Measurements from ENCODE around the gene PITX1.
"Not testable (repeated sequence)": the region's sequence is repeated elsewhere in the genome, so short reads cannot be mapped to it uniquely, and the experiment has no call there.

Gene PITX1

DNA sequence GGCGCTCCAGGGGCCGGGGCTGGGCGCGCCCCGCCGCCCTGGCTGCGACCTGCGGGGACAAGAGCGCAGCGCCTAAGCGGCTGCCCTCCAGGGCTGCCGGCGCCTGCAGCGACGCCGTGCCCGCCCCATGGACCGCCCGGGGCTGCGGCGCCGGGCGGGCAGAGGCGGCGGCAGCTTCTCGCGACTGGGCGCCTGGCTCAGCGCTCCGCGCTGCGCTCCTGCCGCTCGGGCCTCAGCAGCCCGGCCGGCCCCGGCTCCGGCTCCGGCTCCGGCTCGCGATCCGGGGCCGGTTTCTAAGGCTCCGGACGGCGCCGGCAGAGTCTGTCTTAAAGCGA lies at the start of gene PITX1:
Gene PITX1 (minus strand): TSS at position 328 of the 335 bp plus-strand sequence. CDS start 347 bp downstream, outside the sequence.
- TF ChIP-seq ZNF274 (IDR thresholded peaks at IDR 0.05; ENCODE audit: low read depth, low read length) = no peak
- H3K4me3 ChIP-seq (ENCODE audit: low read length) = peak within 1 kb of the TSS; percentile 58

DNA sequence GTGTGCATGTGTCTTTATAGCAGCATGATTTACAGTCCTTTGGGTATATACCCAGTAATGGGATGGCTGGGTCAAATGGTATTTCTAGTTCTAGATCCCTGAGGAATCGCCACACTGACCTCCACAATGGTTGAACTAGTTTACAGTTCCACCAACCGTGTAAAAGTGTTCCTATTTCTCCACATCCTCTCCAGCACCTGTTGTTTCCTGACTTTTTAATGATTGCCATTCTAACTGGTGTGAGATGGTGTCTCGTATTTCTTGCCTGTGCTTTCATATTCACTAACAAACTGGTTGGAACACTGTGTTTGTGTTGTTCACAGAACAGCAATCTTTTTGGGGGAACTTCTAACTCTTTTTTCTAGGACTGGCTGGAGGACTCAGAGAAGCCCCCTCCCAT lies 49.3 kb upstream of the PITX1 start:
- not testable (repeated sequence) for H3K4me3 ChIP-seq (ENCODE audit: low read length)

DNA sequence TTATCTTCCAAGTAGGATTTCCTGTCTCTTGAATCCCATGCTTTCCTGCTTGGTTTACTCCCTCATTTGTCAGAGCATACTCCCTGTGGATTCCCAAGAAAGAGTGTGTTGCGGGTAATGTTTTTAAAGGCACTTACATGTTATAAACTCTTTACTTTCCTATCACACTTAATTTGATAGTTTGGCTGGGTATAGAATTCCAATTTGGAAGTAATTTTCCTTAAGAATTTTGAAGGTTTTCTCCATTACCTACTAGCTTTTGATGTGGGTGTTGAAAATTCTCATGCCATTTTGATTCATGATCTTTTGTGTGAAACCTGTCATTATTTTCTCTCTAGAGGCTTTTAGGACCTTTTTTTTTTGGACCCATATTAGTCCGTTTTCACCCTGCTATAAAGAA lies 47.2 kb upstream of the PITX1 start:
- no peak for TF ChIP-seq ZNF274 (IDR thresholded peaks at IDR 0.05; ENCODE audit: low read depth, low read length)

DNA sequence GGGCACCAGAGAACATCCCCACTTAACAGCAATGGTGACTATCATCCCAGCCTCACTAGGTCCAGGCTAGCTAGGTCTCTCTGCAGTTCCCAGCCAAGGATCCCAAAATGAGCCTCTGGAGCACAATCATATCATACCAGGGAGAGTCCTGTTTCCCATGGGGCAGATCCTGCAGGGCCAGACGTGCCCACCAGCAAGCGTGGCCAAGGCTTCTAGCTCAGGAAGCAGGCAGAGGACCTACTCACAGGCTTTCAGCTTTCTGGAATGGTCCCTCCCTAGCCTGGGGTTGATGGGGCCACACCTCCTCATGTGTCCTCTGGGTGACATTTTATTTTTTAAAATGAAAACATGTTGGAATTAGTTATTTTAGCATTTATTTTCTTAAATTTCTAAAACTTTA lies 45.7 kb upstream of the PITX1 start:
- no peak for TF ChIP-seq ZNF274 (IDR thresholded peaks at IDR 0.05; ENCODE audit: low read depth, low read length)

More for the DNA sequence above, 47.2 kb upstream of the PITX1 start:
- H3K4me3 ChIP-seq (ENCODE audit: low read length) = no peak overlapping the region

DNA sequence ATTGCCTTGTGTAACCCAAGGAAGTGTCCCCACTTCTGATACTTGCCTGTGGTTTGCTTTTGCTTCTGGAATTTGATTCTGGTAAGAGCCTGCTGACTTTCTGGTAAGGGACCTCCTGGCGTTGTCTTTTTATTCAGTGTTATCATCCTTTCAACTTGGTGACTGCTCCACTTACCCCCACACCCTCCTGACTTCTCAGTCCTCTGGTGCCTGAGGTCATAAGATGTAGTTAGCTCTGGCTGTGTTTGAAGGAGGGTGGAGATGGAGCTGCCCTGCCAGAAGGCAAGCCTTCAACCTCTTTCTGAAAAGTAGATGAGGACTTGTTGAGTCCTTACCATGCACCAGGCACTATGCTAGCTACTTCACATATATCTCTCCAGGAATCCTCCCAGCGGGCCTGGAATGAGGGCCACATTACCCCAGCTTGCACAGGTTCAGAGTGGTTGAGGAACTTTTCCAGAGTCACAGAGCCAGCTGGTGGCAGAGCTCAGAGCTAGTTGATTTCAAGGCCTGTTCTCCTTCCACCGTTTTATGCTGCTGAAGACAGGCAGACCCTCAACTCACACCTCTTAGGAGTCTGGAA lies 45.2 kb upstream of the PITX1 start:
- TF ChIP-seq ZNF274 (IDR thresholded peaks at IDR 0.05; ENCODE audit: low read depth, low read length) = no peak
- H3K4me3 ChIP-seq (ENCODE audit: low read length) = no peak overlapping the region

More for the DNA sequence above, 45.7 kb upstream of the PITX1 start:
- H3K4me3 ChIP-seq (ENCODE audit: low read length) = no peak overlapping the region

DNA sequence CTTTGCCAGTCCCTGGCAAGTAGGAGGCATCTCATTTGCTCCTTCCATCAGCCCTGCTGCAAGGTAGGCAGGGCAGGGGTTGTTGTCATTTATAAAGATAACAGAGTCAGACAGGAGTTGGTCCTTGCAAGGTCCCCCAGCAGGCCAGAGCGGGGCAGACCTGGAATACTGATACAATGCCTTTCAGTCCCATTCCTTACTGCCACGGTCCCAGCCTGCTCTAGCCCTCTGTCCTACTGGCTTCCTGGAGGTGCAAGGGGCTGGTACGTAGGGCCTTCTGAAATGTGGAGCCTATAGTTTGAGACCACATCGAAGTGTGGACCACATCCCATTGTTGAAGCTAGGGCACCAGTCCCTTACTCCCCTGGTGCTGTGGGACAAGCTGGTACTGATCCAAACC lies 42.8 kb upstream of the PITX1 start:
- TF ChIP-seq ZNF274 (IDR thresholded peaks at IDR 0.05; ENCODE audit: low read depth, low read length) = no peak
- H3K4me3 ChIP-seq (ENCODE audit: low read length) = no peak overlapping the region

DNA sequence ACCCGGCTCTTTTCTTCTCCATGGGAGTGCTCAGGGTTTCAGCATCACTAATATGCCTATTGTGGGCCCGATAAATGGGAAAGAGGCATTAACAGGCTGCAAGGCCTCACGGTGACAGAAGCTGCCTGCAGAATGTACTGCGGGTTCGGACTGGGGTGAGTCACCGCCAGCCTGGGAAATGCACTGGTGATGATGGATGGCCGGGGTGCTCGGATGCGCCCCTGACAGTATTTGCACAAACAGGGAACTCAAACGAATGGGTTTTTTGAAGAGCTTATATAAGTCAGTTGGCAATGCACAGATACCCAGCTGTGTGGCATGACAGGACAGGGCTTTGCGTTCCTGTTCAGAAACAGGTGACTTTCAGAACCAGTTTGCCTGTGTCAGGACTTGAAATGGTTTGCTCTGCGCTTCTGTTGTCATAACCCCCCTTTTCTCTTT lies 42.0 kb upstream of the PITX1 start:
- H3K4me3 ChIP-seq (ENCODE audit: low read length) = no peak overlapping the region
- no peak for TF ChIP-seq ZNF274 (IDR thresholded peaks at IDR 0.05; ENCODE audit: low read depth, low read length)

DNA sequence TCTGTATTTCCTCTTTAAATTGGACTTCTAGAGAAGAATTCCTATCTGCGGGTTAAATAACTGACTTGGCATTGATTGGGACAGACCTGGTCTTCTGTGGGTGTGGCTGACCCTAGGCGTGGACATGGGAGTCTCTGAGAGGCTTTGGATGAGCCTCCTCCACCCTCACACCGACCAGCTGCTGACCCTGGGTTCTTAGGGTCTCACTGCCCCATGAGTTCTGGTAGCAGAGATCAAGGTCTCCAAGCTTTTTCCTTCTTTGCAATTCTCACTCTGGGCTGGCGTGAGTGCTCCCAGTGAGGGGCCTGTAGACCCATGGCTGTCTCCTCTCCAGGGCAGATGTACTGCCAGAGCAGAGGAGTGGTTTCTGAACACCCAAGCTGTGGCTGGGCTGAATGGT lies 41.6 kb upstream of the PITX1 start:
- no peak for TF ChIP-seq ZNF274 (IDR thresholded peaks at IDR 0.05; ENCODE audit: low read depth, low read length)
- H3K4me3 ChIP-seq (ENCODE audit: low read length) = no peak overlapping the region

DNA sequence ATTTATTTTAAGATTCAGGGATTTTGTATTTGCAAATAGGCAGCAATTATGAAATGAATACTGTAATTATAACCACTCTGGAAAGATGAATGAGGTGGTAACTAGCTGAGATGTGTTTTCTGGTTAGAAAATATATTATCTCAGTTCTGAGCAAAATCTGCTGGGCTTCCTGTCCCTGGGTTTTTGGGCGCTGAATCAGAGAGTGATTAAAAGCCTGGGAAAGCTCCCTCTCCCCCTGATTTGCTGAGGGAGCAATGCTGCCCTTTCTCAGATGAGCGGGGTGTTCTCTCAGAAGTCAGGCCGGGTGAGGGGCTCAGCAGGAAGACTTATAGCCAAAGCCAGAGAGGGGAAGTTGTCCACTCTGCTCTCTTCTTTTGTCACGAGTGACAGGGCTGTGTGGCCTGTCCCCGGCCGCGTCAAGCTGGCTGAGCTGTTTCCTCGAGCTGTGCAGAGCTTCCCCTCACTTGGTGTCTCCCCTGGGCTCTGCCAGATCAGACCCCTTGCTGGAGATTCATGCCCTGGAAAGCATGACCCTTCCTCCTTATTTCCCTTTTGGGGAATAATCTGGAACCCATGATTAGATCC lies 39.8 kb upstream of the PITX1 start:
- no peak overlapping the region for H3K4me3 ChIP-seq (ENCODE audit: low read length)
- TF ChIP-seq ZNF274 (IDR thresholded peaks at IDR 0.05; ENCODE audit: low read depth, low read length) = no peak

DNA sequence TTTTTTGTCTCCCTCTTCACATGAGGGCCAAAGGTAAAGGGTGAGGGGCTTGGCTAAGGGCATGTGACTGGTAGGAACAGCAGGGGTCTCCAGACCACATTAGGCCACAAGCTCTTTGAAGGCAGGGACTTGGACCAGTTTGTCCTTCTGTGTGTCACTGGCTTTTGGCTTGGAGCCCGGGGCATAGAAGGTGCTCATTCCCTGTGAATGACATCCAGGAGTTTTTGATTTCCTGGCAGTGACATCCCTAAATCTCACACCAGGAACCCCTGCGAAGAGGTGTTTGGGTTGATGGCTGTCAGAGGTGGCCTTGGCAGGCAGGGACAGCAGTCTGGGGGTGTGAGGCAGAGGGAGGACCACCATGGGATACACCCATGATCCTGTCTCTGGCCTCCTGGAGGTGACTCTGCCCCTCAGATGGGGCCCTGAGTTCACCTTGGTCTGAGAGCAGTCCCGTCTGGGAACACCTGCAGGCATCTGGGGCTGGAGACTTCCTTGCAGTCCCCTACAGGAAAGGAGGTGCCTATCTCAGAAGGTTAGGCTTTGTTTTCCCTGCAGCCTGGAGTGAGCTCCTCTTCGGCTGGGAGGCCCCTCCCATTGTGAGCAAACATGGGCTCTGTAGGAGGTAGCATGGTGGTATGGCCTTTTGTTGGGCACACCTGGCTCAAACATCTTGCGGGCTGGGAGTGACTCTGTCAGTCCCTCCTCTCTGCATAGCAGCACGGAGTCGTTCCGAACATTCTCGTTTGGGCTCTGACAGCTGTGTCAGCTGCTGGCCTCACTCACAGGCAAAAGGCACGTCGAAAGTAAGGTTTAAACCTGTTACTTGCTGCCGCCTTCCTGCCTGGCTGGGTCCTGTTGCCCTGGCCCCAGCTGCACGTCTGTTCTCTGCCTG lies 38.6 kb upstream of the PITX1 start:
- no peak for TF ChIP-seq ZNF274 (IDR thresholded peaks at IDR 0.05; ENCODE audit: low read depth, low read length)
- H3K4me3 ChIP-seq (ENCODE audit: low read length) = no peak overlapping the region

DNA sequence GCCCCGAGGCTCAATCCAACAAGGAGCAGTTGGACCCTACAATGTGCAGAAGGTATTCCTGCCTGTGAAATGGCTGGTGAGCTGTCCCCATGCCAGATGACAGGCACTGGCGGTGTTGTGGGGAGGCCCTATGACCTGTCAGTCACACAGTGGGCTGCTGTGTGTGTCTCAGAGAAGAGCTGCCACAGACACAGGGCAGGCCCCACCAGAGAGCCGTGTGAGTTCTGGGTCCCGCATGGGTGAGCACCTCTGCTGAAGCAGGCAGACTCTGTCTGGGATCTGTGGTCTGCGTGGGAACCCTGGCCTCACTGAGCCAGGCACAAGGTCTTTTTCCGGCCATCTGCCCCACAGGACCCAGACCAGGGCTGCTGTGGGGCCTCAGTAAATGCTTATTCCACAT lies 37.3 kb upstream of the PITX1 start:
- no peak overlapping the region for H3K4me3 ChIP-seq (ENCODE audit: low read length)
- TF ChIP-seq ZNF274 (IDR thresholded peaks at IDR 0.05; ENCODE audit: low read depth, low read length) = no peak

DNA sequence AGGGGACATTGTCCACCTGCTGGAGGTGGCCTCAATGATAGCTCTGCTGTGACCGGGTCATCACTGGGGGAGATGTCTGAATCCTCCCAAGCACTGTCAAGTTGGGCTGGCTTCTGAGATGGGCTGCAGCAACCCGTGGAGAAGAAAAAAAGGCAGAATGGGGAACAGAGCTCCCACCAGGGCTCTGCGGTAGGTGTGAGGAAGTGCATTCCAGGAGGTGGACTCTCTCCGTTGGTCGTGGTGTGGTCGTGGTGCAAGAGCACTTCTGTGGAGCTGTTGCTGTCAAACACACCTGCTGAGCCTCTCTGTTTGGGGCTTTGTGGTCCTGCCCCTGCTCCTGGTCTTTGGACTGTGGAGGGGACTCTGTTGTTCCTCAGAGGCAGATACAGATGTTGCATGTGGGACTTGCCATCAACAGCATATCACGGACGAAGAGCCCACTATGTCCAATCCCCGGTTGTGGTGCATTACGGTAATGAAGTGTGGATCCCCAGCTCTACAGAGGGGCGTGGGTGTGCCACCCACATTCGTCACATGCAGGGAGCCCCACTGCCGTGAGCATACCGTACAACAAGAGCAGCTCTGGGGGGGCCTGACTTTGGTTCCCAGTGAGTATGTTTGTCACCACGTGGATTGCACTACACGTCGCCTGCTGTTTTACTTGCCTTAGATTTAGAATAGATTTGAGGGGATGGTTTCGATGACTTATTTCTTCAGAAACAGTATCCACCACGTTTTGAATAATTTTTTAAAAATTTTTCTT lies 36.0 kb upstream of the PITX1 start:
- TF ChIP-seq ZNF274 (IDR thresholded peaks at IDR 0.05; ENCODE audit: low read depth, low read length) = no peak
- H3K4me3 ChIP-seq (ENCODE audit: low read length) = no peak overlapping the region

DNA sequence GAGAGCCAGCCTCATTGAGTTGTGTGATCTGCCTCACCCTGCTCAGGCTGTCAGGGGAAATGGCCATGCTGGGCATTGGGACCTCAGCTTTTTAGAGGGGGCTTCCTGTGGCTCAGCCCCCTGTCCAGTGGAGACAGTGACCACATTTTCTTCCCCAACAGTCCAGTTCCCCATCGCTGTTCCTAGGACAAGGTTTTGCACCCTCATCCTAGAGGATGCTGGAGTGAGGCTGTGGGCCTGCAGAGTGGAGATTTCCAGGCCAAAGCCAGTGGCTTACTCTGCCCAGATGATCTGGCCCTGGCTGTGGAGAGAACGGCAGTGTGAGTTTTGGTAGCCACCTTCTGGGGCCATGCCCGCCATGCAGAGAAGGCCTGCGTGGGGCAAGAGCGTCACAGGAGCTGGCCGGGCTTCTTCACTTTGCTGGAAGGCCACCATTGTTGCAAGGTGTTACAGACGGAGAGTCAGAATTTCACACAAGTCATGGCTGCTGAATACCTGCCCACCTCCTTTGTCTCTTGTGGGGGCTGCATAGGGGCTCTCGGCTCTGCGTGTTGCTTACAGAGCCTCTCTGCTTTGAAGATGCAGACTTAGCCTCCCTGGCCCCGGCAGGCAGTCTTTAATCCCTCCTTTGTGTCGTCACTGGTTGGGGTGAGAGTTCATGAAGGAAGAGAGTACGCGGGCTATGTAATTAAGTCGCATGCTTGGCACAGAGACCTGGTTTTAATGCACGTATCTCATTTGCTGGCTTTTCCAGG lies 35.2 kb upstream of the PITX1 start:
- TF ChIP-seq ZNF274 (IDR thresholded peaks at IDR 0.05; ENCODE audit: low read depth, low read length) = no peak
- no peak overlapping the region for H3K4me3 ChIP-seq (ENCODE audit: low read length)

DNA sequence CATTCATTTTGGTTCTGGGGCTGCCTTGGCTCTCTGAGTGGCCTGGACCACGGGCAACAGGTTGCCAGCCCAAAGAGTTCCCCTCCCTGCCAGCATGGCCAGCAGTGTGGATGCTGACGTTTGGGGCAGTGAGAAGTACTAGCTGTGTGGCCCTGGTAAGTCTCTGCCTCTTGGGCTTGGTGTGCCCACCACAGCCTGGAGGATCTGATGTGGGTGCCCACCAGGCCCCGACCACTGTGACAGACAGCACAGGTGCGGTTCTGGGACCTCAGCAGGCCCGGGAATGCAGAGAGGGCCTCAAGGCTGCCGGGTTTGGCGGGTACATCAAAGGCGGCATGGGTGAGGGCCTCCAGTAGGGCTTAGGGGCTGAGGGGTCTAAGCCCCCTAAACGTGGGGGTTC lies 33.6 kb upstream of the PITX1 start:
- no peak overlapping the region for H3K4me3 ChIP-seq (ENCODE audit: low read length)
- TF ChIP-seq ZNF274 (IDR thresholded peaks at IDR 0.05; ENCODE audit: low read depth, low read length) = no peak
